Endothelial cell of umbilical vein (primary cell): Measurements from ENCODE around the gene SRBD1. TPM values are rescaled to one million over a fixed set of nuclear protein-coding genes. Genes with fewer than 3 reads are reported as not detected.

Experiments used
- BruUV-seq: library from RNA; stranded (reverse); fragments of 400-500 nt; replicated peaks from 2 replicates; lab custom pipeline; 2021; lab: Mats Ljungman, UMichigan
- CTCF ChIA-PET: fragments of 300-600, 350-600 bp; sonication (Branson Sonifier 250); formaldehyde crosslinking; loops from one replicate; lab custom pipeline; 2021; ENCODE audit warnings: antibody characterized with exemption, inconsistent platforms; lab: Charles Lee
- POLR2A ChIA-PET: fragments of 300-600, 350-600 bp; sonication (Branson Sonifier 250); formaldehyde crosslinking; loops from one replicate; lab custom pipeline; 2021; ENCODE audit warnings: antibody characterized with exemption, inconsistent platforms; lab: Charles Lee
- DNase-seq: peaks from one replicate; pipeline ENCODE4 v3.0.0-alpha.2; 2011; ENCODE audit warnings: low read depth, low spot score
- FAIRE-seq: peaks from 2 replicates; lab custom pipeline; 2011; peaks lifted over from hg19 to GRCh38; lab: Jason Lieb, UNC
- H2AFZ ChIP-seq: 2 replicates; pipeline ENCODE4 v1.6.0; 2012; ENCODE audit warnings: low read depth, low read length, control low read depth, inconsistent platforms
- H3K27ac ChIP-seq: 2 replicates; pipeline ENCODE4 v1.5.1; 2011; ENCODE audit warnings: low read depth, mild to moderate bottlenecking, control low read depth, low read length, moderate library complexity; ENCODE audit not compliant: insufficient read depth
- H3K27me3 ChIP-seq, 2 experiments: 2 replicates each; pipeline versions ENCODE4 v1.6.0 to v1.6.1; 2011; ENCODE audit warnings: low read length in 2 of 2, mixed read lengths in 1 of 2; ENCODE audit not compliant: control insufficient read depth in 2 of 2, insufficient read depth in 2 of 2
- H3K36me3 ChIP-seq, 2 experiments: 2 replicates in 1 of 2; 3 replicates in 1 of 2; pipeline ENCODE4 v1.5.1; 2011; ENCODE audit warnings: low read length in 2 of 2, mild to moderate bottlenecking in 1 of 2, moderate library complexity in 1 of 2; ENCODE audit not compliant: control insufficient read depth in 2 of 2, insufficient read depth in 2 of 2; ENCODE audit errors: extremely low read depth in 1 of 2
- H3K4me1 ChIP-seq: 3 replicates; pipeline ENCODE4 v1.5.1; 2011; ENCODE audit warnings: mild to moderate bottlenecking, low read length; ENCODE audit not compliant: control insufficient read depth, insufficient read depth; ENCODE audit errors: extremely low read depth
- H3K4me2 ChIP-seq: 2 replicates; pipeline ENCODE4 v1.6.1; 2011; ENCODE audit warnings: low read length, control low read depth, mixed read lengths; ENCODE audit not compliant: insufficient read depth
- H3K4me3 ChIP-seq, 3 experiments: fragments of 200-600 bp in 1 of 3; sonication (generic), shearing (Covaris generic) in 1 of 3; replicated peaks in 1 of 3; 2 replicates each; pipeline ENCODE4 v1.5.1; 2011 to 2016; ENCODE audit warnings: control low read depth in 3 of 3, low read length in 3 of 3, mild to moderate bottlenecking in 2 of 3, inconsistent platforms in 1 of 3, low read depth in 1 of 3, moderate library complexity in 1 of 3; ENCODE audit not compliant: insufficient read depth in 1 of 3
- H3K79me2 ChIP-seq: 2 replicates; pipeline ENCODE4 v1.6.0; 2012; ENCODE audit warnings: low read length, inconsistent platforms; ENCODE audit not compliant: control insufficient read depth, insufficient read depth
- H3K9ac ChIP-seq: replicated peaks from 2 replicates; pipeline ENCODE3; 2011; ENCODE audit warnings: low read length, control low read depth; ENCODE audit not compliant: insufficient read depth; ENCODE audit errors: extremely low read depth
- H3K9me1 ChIP-seq: replicated peaks from 3 replicates; pipeline ENCODE4 v1.6.0; 2011; ENCODE audit warnings: mild to moderate bottlenecking, low read length; ENCODE audit not compliant: control insufficient read depth, insufficient read depth; ENCODE audit errors: extremely low read depth
- H3K9me3 ChIP-seq: replicated peaks from 2 replicates; pipeline ENCODE4 v1.5.1; 2012; ENCODE audit warnings: low read length, inconsistent platforms; ENCODE audit not compliant: control insufficient read depth, insufficient read depth
- H4K20me1 ChIP-seq: replicated peaks from 2 replicates; pipeline ENCODE3; 2011; ENCODE audit warnings: mild to moderate bottlenecking, low read length; ENCODE audit not compliant: control insufficient read depth, insufficient read depth; ENCODE audit errors: extremely low read depth
- CTCF ChIP-seq, 2 donors: IDR thresholded peaks; 1 replicate in 1 of 2; 2 replicates in 1 of 2; pipeline ENCODE4 v1.5.1; 2011; ENCODE audit warnings: low read length in 2 of 2, mild to moderate bottlenecking in 2 of 2, moderate library complexity in 2 of 2, control low read depth in 1 of 2, inconsistent platforms in 1 of 2, low read depth in 1 of 2; ENCODE audit not compliant: insufficient read depth in 1 of 2; ENCODE audit errors: extremely low read depth in 1 of 2
- FOS ChIP-seq: IDR thresholded peaks from 2 replicates; pipeline ENCODE4 v1.6.1; 2011; ENCODE audit warnings: mild to moderate bottlenecking, low read length, moderate library complexity, borderline replicate concordance; ENCODE audit not compliant: insufficient read depth
- GATA2 ChIP-seq: IDR thresholded peaks from 2 replicates; pipeline ENCODE4 v1.7.0; 2011; ENCODE audit warnings: low read depth, mild to moderate bottlenecking, moderate library complexity, mixed read lengths, low read length; ENCODE audit not compliant: insufficient read length, insufficient read depth
- MYC ChIP-seq: IDR thresholded peaks from one replicate; pipeline ENCODE4 v1.6.1; 2011; ENCODE audit warnings: mild to moderate bottlenecking, low read depth, low read length
- POLR2A ChIP-seq: IDR thresholded peaks from 2 replicates; pipeline ENCODE4 v1.6.1; 2012; ENCODE audit warnings: low read depth, mild to moderate bottlenecking, control low read depth, low read length
- POLR2AphosphoS5 ChIP-seq: IDR thresholded peaks from 2 replicates; pipeline ENCODE4 v1.6.1; 2012; ENCODE audit warnings: low read depth, mild to moderate bottlenecking, control low read depth, low read length, moderate library complexity; ENCODE audit not compliant: insufficient read depth
- dilution Hi-C: fragments of 300-500 bp; cut with MboI; formaldehyde crosslinking; loops from one replicate; pipeline ENCODE4 v1.15.0; 2019; ENCODE audit warnings: low sequenced_read_pairs; ENCODE audit not compliant: extremely low pct_ligation_motif_present
- intact Hi-C: fragments of 100-400 bp; cut with micrococcal nuclease; formaldehyde crosslinking; loops from one replicate; pipeline ENCODE4 v1.10.0; 2022
- polyA plus RNA-seq, 4 experiments: library from polyadenylated mRNA; depleted of rRNA in 3 of 4; stranded (reverse) in 3 of 4; unstranded in 1 of 4; fragments of >200 nt; gene quantifications; 2 replicates each; pipeline versions ENCODE4 v1.2.1 to v1.2.3, GENCODE V29; 2011 to 2012; ENCODE audit warnings: missing spikeins in 1 of 4
- total RNA-seq: library from RNA; stranded (reverse); gene quantifications from 2 replicates; pipeline ENCODE4 v1.2.3, GENCODE V29; 2021

The SRBD1 gene
- total and polyA plus RNA-seq, 2 donors (not counting 3 experiments of a cell fraction or from before 2014, with no cell fraction given): 3.7 to 12.5 TPM

GRCh38 chr2:45585267-45585861, 25.7 kb downstream of the SRBD1 start:
- H3K27ac ChIP-seq: no peak overlapping the region
- no peak overlapping the region for H3K9ac ChIP-seq
- H3K4me1 ChIP-seq: peaks cover 3% of the 10 kb centered on the region
- peak overlapping the region; percentile 53 for H3K4me2 ChIP-seq
- TF ChIP-seq FOS: no peak
- TF ChIP-seq POLR2A: no peak
- no peak for TF ChIP-seq GATA2
- peak; percentile 58 to 59 for TF ChIP-seq CTCF (IDR thresholded peaks at IDR 0.05; ENCODE audit: extremely low read depth in 1 of 2, insufficient read depth in 1 of 2, low read depth in 1 of 2, low read length in 2 of 2)
- TF ChIP-seq MYC: no peak
- TF ChIP-seq POLR2AphosphoS5: no peak
- no peak overlapping the region for H3K4me3 ChIP-seq
- no peaks in the 10 kb centered on the region for H3K9me3 ChIP-seq
- H2AFZ ChIP-seq: peak overlapping the region; percentile 60
- CTCF ChIA-PET: interaction anchor here (0.6 to 2.7 kb wide), 50 partner anchors 8 to 1193 kb away, joined by 3 to 35 read pairs (median 4); partner anchors contain the start of gene SRBD1
- POLR2A ChIA-PET: no interaction called here
- dilution Hi-C loops: no loop called here
- DNase-seq: peak; percentile 74
- FAIRE-seq: peak; percentile 4
- H3K27me3 ChIP-seq: no peaks in the 10 kb centered on the region
- intact Hi-C loops: loop anchor here (1.0 to 5.0 kb wide), 3 partner anchors 58 to 351 kb away; no protein-coding TSS in a partner anchor
- H4K20me1 ChIP-seq: no peaks in the 10 kb centered on the region
- no peaks in the 10 kb centered on the region for H3K36me3 ChIP-seq
- peaks cover 2% of the 10 kb centered on the region for H3K79me2 ChIP-seq
- H3K9me1 ChIP-seq: no peaks in the 10 kb centered on the region
- BruUV-seq: no TSS peak
